Activated T-helper 9 cell treated with anti-CD3 and anti-CD28 coated beads, Interleukin-2, amount 50 U/mL, for 16 hours (primary cell): ENCODE results near the gene HACD3.
"Not testable (repeated sequence)": the region's sequence is repeated elsewhere in the genome, so short reads cannot be mapped to it uniquely, and the experiment has no call there.

ENCODE experiments used
- DNase-seq: peaks from one replicate; pipeline ENCODE4 v3.0.0-alpha.2; 2020; ENCODE audit warnings: low read depth

Gene HACD3

DNA sequence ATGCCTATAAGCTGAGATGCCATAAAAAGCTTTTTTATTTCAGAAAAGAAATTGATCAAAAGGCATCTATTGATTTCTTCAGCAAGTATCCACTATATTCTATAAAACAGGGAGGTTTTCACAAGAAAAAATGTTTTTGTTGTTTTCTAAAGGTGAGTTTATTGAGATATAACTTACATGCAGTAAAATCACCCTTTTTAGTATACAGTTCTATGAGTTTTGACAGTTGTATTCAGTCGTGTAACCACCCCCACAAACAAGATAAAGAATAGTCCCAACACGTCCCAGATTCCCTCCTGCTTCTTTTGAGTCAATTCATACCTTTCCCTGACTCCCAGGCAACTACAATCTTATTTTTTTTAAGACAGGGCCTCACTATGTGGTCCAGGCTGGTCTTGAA, 72.9 kb downstream of the HACD3 start:
- no peak for DNase-seq

GRCh38 chr15:65603559-65603958, 73.3 kb downstream of the HACD3 start:
- DNase-seq: no peak

DNA sequence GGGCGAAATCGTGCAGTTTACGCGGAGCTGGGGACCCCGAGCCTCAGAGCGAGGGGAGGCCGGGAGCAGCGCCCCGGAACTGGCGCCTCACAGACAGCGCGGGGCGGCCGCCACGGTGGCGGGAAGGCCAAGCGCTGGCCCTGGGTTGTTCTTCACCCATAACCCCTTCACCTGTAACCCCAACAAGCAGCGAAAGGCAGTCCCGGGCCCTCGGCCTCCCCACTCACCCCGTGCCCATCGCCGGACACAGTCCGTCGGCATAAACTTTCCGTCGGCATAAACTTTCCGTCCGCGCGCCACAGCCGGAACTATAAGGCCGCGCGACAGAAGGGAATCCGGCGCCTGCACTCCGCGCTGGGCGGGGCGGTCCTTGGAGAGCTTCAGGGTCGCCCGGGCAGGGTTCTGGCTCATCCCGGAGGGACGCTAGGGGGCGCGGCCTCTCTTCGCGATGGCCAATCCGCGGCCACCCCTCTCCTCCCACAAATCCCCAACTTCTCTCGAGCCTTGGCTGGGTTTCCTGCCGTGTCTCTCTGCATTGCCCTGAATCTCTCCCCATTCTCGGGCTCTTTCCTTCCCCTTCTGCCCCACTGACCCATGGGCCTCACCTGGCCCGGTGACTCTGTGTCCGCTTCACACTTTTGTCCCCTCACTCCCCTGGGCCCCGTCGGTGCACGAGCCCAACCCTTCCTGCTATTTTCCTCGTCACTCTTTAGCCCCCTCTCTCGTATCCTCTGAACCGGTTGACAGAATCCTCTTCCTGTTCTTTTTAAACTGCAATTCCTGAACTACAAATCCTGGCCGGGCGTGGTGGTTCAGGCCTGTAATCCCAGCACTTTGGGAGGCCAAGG, 80.8 kb downstream of the HACD3 start, which contains the start of gene INTS14:
INTS14 (minus strand) TSS at position 261 of the 848 bp plus-strand sequence. CDS start 3,751 bp downstream, outside the sequence.
- peak; percentile 92 for DNase-seq

GRCh38 chr15:65611888-65612615, 81.8 kb downstream of the HACD3 start:
- DNase-seq: no peak

GRCh38 chr15:65612616-65612946, 82.3 kb downstream of the HACD3 start:
- no peak for DNase-seq

GRCh38 chr15:65612949-65613744, 82.9 kb downstream of the HACD3 start:
- no peak for DNase-seq

- not testable (repeated sequence) for DNase-seq
Observed at GRCh38 chr15:65615887-65616286, 85.6 kb downstream of the HACD3 start.

- DNase-seq: no peak
Observed at GRCh38 chr15:65618560-65619109, 88.4 kb downstream of the HACD3 start.

DNA sequence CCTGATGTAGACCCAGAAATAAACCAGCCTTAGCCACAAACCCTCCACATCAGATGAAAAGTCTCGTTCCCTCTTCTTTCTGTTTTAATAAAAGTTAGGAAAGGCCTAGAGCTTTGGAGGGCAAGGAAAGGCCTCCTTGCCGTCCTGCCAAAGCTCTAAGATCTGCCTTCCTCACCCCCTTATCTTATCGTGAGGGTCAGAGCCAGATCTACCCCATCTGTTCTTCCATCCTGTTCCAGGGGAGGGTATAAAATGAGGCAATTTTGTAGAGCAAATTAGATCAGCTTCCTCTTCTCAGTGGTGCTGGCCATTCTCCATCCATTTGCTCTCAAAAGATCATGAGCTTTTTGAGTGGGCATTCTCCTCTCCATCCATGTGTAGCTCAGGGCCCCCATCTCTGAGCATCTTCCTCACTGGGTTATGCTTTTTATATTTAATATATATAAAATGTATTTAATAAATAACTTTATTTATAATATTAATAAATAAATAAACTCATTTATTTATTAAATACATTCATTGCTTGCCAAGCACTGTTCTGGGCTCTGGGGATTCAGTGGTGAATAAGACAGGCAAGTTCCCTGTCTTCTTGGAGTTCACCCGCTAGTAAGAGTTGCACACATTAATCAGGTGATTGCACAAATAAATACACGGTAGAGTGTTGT, 89.5 kb downstream of the HACD3 start:
- no peak for DNase-seq

- DNase-seq: no peak
Observed at GRCh38 chr15:65620833-65621232, 90.6 kb downstream of the HACD3 start.

- DNase-seq: no peak
Observed at GRCh38 chr15:65621638-65622037, 91.4 kb downstream of the HACD3 start, which contains the start of gene SLC24A1. Gene SLC24A1, plus strand, starts transcription at chr15:65621938. Its CDS starts 2,143 bp downstream, at chr15:65624081.

- DNase-seq: no peak
Observed at GRCh38 chr15:65623103-65623502, 92.8 kb downstream of the HACD3 start.

DNA sequence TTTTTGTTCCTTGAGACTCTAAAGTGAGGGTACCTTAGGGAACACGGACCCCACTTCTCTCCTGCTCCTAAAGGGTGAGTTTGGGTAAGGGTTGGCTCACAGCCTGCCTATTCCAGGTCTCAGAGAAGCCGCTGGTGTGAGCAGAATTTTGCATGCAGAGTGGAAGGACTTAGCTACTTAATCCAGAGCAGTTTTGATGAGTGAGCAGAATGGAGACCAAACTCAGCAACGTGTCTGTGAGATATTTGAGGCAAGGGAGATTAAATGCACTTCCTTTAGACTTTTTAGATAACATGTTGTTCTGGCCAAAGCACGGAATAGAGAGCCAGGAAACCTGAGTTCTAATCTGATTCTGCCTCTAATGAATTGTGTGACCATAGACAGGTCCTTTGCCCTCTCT, 96.6 kb downstream of the HACD3 start:
- DNase-seq: no peak
